ENCODE data around the gene HBP1.

GRCh38 chr7:107138696-107139420, 29.9 kb upstream of the HBP1 start:
- no peak for TF ChIP-seq CTCF (IDR thresholded peaks at IDR 0.05)
- TF ChIP-seq EZH2 (IDR thresholded peaks at IDR 0.05; ENCODE audit: borderline replicate concordance, insufficient read depth, low read depth, low read length, poor library complexity, severe bottlenecking) = no peak

Data from B cell (primary cell).